Activated CD8-positive, alpha-beta memory T cell treated with anti-CD3 and anti-CD28 coated beads, Interleukin-2, amount 50 U/mL, for 24 hours (primary cell): ENCODE data around the gene PIGS.
"Not testable (repeated sequence)": the region's sequence is repeated elsewhere in the genome, so short reads cannot be mapped to it uniquely, and the experiment has no call there.

Source experiments
- DNase-seq: peaks from one replicate; pipeline ENCODE4 v3.0.0-alpha.2; 2020; ENCODE audit errors: extremely low read depth

Gene PIGS

DNA sequence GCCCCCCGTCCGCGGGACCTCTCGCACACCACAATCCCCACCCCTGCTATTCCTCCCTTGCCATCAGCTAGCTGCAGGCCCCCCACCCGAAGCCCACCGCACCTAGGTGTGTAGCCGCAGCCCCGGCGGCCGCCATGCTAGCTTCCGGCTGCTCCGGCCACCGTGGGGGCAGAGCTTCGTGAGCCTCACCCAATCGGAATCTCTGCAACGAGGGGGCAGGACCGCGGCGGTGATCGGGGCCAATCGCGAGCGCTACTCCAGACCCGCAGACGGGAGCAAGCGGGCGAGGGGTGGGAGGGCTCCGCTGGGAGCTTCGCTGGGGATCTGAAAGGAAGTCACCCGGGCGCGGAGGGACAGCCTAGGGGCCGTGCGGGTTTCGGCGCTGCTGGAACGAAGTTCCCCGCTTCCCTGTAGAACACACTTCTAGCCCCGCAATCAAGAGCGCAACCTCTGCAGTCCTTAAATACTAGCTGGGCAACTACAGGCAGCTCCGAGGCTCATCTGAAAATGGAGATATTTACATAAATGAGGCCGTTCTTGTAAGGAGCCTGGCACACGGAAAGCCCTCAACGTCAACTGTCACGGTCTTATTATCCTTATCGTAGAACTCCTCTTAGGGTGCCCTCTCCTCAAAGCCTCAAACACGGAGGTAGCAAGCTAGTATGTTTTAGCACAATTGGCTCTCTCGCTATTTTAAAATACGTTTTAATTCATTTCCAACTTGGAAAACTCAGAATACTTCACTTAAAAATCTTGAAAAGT is at the start of gene PIGS:
PIGS (minus strand) TSS at position 164 of the 762 bp plus-strand sequence; CDS start at position 136, 28 bp downstream.
- peak; percentile 84 for DNase-seq

- no peak for DNase-seq
Observed at GRCh38 chr17:28620010-28620409, 48.7 kb upstream of the PIGS start.

GRCh38 chr17:28618464-28618863 is 47.1 kb upstream of the PIGS start:
- DNase-seq, result no peak

- DNase-seq, result no peak
Observed at GRCh38 chr17:28616281-28616680, 45.0 kb upstream of the PIGS start.

DNA sequence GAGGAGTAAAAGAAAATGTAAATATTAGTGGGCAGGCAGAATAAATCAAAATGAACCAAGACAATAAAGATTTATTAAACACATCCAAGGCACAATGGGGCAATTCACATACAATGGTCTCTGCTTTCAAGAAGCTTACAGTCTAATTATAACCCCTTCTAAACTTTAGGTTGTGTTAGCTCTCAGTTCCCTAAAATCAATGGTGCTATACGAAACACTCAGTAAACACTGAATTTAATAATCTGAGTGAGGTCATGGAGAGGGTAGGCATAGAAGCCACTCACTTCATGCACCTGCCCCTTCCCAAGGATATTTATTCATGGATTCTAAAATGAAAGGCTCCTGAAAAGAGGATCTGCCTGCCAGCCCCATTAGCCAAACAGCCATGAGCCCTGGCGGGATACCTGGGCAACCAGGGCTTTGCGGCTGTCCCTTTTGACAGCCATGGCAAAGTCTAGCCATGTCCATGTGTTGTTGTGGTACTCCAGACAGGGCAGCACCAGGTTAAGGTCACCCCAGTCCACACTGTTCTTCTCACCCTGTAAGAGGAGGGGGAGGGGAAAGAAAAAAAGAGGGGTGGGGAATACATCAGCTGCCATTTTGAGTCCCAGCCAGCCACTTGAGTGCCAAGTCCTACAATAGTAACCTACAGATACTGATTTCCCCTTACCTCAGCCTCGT is 44.1 kb upstream of the PIGS start:
- DNase-seq, result no peak

DNA sequence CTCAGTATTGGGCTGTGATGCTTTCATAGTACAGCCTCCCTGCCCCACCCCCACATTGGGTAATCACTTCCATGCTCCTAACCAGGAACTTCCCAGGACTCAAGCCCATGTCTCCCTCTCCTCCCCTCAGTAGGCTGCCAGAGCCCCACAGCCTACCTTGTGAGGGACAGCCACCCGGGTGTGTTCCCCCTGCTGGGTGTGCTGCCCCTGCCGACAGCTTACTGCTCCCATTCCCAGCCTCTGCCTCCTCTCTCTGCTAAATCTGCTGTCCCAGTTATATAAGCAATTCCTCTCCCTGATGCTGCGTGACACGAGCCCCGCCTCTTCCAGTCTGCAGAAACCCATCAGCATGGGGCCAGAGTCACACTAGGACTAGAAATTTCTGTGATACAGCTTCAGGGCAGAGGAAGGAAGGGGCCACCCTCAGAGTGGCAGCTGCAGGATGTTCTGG is 42.6 kb upstream of the PIGS start, which contains the start of gene RSKR:
RSKR (minus strand) TSS at position 255 of the 451 bp plus-strand sequence; CDS start at position 231, 24 bp downstream.
- DNase-seq, result no peak

- DNase-seq, result no peak
Observed at GRCh38 chr17:28612936-28613872, 41.9 kb upstream of the PIGS start.

GRCh38 chr17:28612531-28612930 is 41.2 kb upstream of the PIGS start:
- DNase-seq, result no peak

DNA sequence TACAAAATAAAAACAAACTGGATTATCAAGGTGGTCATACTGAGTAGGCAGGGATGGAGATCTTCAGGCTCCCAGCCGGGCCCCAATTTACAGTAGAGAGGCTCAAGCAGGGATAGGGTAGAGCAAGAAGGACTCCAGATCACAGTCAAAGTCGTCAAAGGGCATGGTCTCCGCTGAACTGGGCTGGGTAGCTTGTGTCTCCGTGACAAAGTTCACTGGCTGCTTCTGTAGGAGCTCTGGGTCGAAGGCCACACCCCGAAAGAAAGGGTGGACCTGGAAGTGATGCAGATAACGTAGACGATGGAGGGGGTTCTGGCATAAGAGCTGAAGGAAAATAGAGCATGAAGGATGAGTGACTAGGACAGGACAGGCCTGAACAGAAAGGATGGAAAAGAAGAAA is 39.1 kb upstream of the PIGS start:
- no peak for DNase-seq

GRCh38 chr17:28604031-28604430 is 32.7 kb upstream of the PIGS start:
- DNase-seq, result not testable (repeated sequence)

- DNase-seq, result no peak
Observed at GRCh38 chr17:28599311-28600184, 28.2 kb upstream of the PIGS start.

- peak; percentile 79 for DNase-seq
Observed at GRCh38 chr17:28598799-28599310, 27.5 kb upstream of the PIGS start, which contains the start of gene SPAG5. SPAG5 (minus strand) TSS chr17:28599025; CDS start chr17:28598946, 79 bp downstream.

DNA sequence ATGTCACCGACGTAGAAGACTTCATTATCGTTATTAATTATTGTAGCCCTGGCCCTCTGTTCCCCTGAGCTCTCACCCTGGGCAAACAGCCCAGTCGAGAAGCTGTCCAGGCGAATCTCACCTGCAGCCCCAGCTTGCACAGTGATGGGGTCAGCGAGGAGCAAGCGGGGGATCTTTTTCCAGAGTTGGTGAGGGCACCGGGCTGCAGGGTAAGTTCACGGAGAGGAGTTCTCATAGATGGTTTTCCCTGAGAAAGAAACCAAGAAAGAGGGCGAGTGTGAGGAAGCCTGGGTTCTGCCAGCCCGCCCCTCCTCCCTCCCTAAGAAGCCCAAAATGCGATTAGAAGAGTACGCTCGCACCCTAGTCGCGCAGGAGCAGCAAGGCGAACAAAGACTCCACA is 27.1 kb upstream of the PIGS start:
- DNase-seq, result no peak

GRCh38 chr17:28597606-28598383 is 26.5 kb upstream of the PIGS start:
- no peak for DNase-seq

DNA sequence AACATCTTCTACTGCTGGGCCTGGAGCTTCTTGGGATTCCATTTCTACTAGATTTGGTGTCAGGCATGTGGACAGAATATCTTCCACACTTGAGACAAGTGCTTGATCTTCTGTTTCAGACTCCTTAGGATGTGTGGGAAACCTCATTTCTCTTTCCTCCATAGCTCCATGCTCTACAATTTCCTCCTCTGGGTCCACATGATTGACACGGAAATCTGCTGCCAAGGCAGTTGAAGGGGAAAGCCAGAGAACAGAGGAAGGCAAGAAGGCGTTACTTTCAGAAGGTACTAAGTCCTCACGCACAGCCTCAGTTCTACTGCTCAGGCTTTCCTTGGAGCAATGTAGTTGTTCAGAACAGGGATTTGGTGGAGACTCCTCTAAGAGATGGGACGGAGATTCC is 20.9 kb upstream of the PIGS start:
- no peak for DNase-seq

DNA sequence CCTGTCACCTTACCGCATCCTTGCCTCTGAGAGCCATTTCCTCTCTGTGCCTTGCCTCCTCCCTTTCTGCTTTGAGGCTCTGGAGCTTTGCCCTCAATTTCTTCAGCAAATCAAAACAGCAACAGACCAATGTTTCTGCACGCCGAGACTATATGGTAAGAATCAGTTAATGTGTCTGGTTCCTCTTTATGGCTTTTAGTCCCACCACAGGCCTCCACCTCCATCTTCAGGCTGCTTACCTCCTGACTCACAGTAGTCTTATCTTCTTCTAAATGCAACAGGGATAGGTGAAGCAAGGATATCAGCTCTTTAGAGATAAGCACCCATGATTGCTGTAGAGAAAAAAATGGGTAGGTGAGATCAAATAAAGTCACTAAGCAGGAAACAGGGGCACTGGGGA is 14.5 kb upstream of the PIGS start:
- DNase-seq, result no peak

DNA sequence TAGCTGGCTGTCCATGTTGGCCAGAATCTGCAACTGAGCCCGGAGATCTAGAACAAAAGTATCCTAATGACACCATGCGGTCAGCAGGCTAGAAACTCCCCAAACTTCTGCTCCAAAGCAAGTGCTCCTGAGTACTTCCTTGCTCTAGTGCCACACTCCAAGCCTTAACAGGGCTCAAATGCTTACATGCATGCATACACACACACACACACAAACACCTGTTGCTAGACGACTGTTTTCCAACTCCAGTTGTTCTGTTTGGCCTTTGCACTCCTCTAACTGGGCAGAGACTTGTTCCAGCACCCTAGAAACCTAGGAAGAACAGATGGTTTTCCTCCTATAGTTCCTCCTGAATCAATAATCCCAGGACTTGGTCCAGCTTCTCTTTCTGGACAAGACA is 13.1 kb upstream of the PIGS start:
- no peak for DNase-seq

DNA sequence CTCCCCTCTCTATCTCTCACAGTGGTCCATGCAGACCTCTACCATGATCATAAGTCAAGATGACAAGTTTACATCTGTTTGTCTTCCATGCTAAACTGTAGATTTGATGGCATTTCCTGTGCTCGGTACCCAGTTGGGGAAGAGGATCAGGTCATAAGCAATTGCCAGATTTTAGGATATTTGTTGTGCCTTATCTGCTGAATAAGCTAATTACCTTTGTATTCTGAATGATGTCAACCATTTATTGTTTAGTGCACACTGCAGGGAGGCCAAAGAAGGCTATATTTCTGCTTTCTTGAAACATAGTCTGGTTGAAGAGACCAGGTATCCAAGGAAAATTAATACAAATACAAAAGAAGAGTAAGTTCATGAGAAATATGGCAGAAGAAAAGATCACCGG is 11.2 kb upstream of the PIGS start:
- DNase-seq, result no peak

DNA sequence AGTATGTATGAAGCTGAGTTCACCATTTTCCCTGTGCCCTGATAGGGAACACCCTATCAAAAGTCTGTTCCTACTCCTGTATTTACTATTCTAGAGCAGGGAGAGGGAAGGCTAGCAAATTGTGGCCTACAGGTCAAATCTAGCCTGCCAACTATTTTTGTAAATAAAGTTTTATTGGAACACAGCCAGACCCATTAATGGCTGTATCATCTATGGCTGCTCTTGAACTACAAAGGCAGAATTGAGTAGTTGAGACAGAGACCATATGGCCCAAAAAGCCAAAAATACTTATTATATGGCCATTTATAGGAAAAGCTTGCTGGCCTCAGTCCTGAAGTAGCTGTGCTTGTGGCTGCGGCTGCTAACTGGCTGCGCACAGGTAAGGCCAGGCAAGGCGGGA is 9.6 kb upstream of the PIGS start:
- DNase-seq, result no peak

DNA sequence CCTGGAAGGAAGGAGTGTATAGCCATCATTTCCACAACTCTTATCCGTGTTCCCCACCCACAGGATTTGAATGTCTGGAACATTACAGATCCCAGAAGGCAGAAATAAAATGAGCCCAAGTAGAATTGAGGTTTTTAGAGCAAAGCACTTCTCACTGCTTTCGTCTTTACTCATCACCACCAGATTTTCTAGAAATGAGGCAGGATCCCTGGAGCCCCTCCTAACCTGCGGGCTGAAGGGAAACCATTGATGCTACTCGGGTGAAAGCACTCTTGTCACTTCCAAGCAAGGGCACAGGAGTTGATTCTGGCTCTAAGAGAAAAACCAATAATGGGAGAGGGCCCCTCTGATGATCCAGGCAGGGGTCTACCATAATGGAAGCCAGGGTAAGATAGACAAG is 8.2 kb upstream of the PIGS start:
- no peak for DNase-seq
